ENCODE data around the gene CAMKK1.
"Not testable (repeated sequence)": the region's sequence is repeated elsewhere in the genome, so short reads cannot be mapped to it uniquely, and the experiment has no call there.

Gene CAMKK1

DNA sequence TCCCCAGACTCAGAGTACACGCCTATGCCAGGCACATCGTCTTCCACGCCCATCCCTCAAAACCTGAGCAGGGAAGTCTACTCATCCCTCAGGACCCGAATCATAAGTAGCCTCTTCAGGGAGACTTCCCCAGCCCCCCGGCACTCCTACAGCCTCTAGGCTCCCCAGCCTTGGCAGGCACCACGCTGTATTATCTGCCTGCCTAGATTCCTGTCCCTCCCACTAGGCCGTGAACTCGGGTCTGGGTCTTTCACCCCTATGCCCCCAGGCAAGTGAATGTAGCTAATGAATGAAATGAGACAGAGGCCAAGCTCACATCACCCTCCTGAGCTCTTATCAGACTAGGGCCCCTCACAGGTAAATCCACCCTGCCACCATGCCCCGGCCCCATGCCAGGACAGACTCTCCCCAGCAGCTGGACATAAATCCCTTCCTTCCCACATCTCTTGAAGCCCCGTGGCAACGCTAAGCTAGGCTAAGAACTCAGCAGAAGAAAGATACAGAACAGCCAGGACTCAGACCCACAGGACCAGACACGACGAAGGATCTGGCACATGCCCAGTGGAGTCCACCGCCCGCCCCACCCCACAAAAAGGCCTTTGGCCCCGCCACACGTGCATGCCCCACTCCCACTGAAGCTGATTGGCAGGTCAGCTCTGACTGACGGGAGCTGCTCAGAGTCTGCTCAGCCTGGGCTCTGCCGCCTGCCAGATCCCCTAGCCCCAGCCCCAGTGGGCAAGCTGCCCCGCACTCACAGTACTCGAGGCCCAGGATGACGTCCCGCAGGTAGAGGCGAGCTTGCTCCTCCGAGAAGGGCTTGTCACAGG, 13.0 kb downstream of the CAMKK1 start:
- no peak for DNase-seq (ENCODE audit: low read depth in 2 of 2)

- DNase-seq (ENCODE audit: low read depth in 2 of 2) = no peak
Measured at GRCh38 chr17:3879186-3879585, 13.7 kb downstream of the CAMKK1 start.

DNA sequence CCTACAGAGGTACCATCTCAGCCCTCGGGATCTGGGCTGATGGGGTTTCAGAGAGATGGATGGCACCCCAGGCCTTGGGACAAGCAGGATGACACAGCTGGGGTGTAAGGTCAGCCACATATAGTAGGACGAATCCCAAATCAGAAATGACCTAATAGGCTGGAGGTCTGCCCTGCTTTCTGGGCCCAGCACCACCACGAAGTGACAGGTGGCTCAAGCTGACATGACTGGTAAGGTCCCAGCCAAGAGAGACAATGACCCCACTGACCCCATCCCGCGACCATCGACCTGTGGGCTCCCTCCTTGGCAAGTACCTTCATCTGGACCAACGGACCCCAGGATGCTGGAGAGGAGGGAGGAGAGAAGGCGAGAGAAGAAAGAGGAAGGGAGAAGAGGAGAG, 15.6 kb downstream of the CAMKK1 start:
- no peak for DNase-seq (ENCODE audit: low read depth in 2 of 2)

- no peak for DNase-seq (ENCODE audit: low read depth in 2 of 2)
Measured at GRCh38 chr17:3875317-3875716, 17.5 kb downstream of the CAMKK1 start.

- no peak for DNase-seq (ENCODE audit: low read depth in 2 of 2)
Measured at GRCh38 chr17:3873862-3874261, 19.0 kb downstream of the CAMKK1 start.

- DNase-seq (ENCODE audit: low read depth in 2 of 2) = no peak
Measured at GRCh38 chr17:3870871-3871306, 22.0 kb downstream of the CAMKK1 start.

DNA sequence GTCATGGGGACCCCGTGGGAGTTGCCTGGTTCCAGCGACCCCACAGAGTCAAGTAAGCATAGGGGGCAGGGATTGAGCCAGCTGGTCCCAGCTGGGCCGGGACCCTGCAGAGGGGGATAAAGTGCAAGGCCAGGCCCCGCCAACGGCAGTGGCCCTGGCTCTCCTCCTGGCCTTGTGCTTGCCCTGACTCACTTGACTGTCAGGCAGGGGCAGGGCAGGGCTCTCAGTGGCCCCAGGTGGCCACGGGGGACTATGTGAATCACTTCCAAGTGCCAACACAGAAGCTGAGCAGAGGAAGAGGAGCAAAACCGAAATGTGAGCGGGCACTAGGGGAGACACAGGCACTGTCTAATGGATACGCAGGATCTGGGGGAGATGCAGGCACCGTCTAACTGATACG, 25.2 kb downstream of the CAMKK1 start:
- DNase-seq (ENCODE audit: low read depth in 2 of 2) = no peak

- no peak for DNase-seq (ENCODE audit: low read depth in 2 of 2)
Measured at GRCh38 chr17:3867106-3867505, 25.7 kb downstream of the CAMKK1 start.

GRCh38 chr17:3866276-3866675, 26.6 kb downstream of the CAMKK1 start:
- no peak for DNase-seq (ENCODE audit: low read depth in 2 of 2)

- DNase-seq (ENCODE audit: low read depth in 2 of 2) = no peak
Measured at GRCh38 chr17:3865176-3865575, 27.7 kb downstream of the CAMKK1 start.

GRCh38 chr17:3864534-3864933, 28.3 kb downstream of the CAMKK1 start:
- DNase-seq (ENCODE audit: low read depth in 2 of 2) = no peak

GRCh38 chr17:3861761-3862681, 30.8 kb downstream of the CAMKK1 start:
- DNase-seq (ENCODE audit: low read depth in 2 of 2) = no peak

GRCh38 chr17:3860939-3861700, 31.7 kb downstream of the CAMKK1 start:
- no peak for DNase-seq (ENCODE audit: low read depth in 2 of 2)

DNA sequence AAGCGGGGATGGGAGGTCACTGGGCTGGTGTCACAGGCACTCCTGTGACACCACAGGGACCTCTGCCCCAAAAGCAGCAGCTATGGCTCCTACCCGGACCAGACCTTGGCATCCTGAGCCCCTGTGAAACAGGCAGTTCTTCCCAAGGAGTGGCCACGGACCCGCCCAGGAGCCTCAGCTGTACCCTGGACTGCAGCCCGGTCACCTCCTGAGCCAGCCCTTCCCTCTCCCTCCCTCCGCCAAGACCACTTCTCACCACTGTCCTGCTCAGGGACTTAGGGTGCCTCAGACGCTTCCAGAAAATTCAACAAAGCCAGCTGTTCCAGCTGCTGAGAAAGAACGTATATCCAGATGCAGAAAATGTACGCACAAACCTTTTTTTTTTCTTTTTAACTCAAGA, 32.9 kb downstream of the CAMKK1 start:
- DNase-seq (ENCODE audit: low read depth in 2 of 2) = no peak

GRCh38 chr17:3857261-3858105, 35.4 kb downstream of the CAMKK1 start:
- no peak for DNase-seq (ENCODE audit: low read depth in 2 of 2)

- not testable (repeated sequence) for DNase-seq (ENCODE audit: low read depth in 2 of 2)
Measured at GRCh38 chr17:3854204-3854603, 38.6 kb downstream of the CAMKK1 start.

DNA sequence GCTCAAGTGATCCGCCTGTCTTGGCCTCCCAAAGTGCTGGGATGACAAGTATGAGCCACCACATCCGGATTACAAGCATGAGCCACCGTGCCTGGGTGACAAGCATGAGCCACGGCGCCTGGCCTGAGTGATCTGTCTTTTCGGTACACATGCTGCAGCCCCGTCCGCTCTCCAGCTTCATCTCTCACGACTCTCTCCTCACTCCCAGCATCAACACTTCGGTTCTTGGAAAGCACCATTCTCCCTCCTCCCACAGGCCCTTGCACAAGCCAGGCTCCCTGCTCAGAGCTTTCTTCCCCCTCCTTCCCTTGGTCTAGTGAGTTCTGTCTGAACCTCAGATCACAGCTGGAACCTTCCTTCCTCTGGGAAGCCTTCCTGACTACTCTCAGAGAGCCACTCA, 40.3 kb downstream of the CAMKK1 start:
- DNase-seq (ENCODE audit: low read depth in 2 of 2) = no peak

GRCh38 chr17:3851461-3852100, 41.3 kb downstream of the CAMKK1 start:
- DNase-seq (ENCODE audit: low read depth in 2 of 2) = no peak

DNA sequence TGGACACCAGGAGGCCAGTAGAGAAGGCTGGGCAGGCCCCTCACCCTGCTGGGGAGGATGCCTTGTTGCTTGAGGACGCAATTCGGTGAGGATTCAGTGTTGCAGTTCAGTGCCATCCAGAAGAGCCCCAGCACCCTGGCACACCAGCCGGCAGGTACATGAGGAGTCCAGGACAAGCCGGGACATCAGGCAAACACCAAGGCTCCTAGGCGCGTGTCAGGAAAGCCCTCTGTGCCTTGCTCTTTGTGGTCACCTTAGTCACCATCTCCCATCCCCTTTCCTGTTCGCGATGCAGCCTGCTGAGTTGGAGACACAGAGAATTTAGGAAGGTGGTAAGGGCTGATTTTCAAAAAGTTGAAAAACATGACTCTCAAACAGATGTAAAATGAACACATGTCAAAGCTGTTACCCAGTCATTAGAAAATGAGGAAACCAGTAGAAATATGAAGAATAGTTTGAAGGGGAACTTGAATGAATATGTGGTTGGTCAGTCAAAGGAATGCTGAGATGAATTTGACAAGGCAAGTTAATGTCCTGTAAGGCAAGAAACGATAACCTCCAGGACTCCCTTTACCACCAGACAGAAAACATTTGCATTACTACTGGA, 44.5 kb downstream of the CAMKK1 start:
- DNase-seq (ENCODE audit: low read depth in 2 of 2) = no peak

DNA sequence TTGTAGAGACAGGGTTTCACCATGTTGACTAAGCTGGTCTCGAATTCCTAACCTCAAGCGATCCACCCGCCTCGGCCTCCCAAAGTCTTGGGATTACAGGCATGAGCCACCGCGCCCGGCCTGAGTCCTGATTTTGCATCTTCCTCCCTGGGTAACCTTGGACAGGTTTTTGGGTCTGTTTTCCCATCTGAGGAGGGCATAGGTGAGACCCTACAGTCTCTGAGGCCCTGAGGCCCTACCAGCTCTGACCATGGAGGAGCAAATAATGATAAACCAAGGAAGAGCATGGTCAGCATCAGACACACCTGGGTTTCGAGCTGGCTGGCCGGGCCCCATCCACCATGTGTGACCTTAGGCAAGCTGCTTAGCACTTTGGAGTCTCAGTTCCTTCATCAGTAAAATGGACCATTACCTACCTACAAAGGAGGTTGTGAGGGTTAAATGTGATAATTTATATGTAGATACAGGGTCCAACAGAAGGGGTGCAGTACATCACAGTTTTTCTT, 45.6 kb downstream of the CAMKK1 start:
- DNase-seq (ENCODE audit: low read depth in 2 of 2) = no peak
